Gastroesophageal sphincter (tissue), 3 donors: ENCODE results near the gene MSL1.

Source experiments
- EP300 ChIP-seq: sonication (generic); formaldehyde crosslinking; IDR thresholded peaks from one replicate; pipeline ENCODE4 v1.6.1; 2017; ENCODE audit warnings: antibody characterized with exemption, mild to moderate bottlenecking
- POLR2A ChIP-seq, 2 donors: fragments of 450-650 bp; IDR thresholded peaks; one replicate each; pipeline ENCODE4 v1.6.1; 2017; ENCODE audit warnings: antibody characterized with exemption in 2 of 2, mild to moderate bottlenecking in 2 of 2, moderate library complexity in 1 of 2
- POLR2AphosphoS5 ChIP-seq: sonication (generic); formaldehyde crosslinking; IDR thresholded peaks from one replicate; pipeline ENCODE4 v1.6.1; 2017; ENCODE audit warnings: antibody characterized with exemption
- TF ChIP-seq, protein P1 (sequence below), 4 experiments: fragments of 200-600 bp in 2 of 4; fragments of 450-650 bp in 2 of 4; sonication (generic) in 1 of 4; IDR thresholded peaks; one replicate each; pipeline ENCODE4 v1.5.1; 2017 to 2019; ENCODE audit warnings: antibody characterized with exemption in 4 of 4, mild to moderate bottlenecking in 2 of 4, moderate library complexity in 2 of 4

GRCh38 chr17:40108970-40109824 lies 12.6 kb upstream of the MSL1 start:
- TF ChIP-seq POLR2A (IDR thresholded peaks at IDR 0.05) (no peak), EP300 (no peak), POLR2AphosphoS5 (no peak)
- TF ChIP-seq, protein P1, sequence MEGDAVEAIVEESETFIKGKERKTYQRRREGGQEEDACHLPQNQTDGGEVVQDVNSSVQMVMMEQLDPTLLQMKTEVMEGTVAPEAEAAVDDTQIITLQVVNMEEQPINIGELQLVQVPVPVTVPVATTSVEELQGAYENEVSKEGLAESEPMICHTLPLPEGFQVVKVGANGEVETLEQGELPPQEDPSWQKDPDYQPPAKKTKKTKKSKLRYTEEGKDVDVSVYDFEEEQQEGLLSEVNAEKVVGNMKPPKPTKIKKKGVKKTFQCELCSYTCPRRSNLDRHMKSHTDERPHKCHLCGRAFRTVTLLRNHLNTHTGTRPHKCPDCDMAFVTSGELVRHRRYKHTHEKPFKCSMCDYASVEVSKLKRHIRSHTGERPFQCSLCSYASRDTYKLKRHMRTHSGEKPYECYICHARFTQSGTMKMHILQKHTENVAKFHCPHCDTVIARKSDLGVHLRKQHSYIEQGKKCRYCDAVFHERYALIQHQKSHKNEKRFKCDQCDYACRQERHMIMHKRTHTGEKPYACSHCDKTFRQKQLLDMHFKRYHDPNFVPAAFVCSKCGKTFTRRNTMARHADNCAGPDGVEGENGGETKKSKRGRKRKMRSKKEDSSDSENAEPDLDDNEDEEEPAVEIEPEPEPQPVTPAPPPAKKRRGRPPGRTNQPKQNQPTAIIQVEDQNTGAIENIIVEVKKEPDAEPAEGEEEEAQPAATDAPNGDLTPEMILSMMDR (IDR thresholded peaks at IDR 0.05): no peak
